Astrocyte (in vitro differentiated cells and primary cell): Measurements from ENCODE around the gene AKAP13.

Experiments used
- EZH2 ChIP-seq: IDR thresholded peaks from 2 replicates; pipeline ENCODE4 v1.6.1; 2012; ENCODE audit warnings: mild to moderate bottlenecking, low read length, inconsistent platforms; ENCODE audit not compliant: insufficient read depth
- TF ChIP-seq, protein P1 (sequence below): IDR thresholded peaks from 2 replicates; pipeline ENCODE4 v1.5.1; 2011; ENCODE audit warnings: low read depth, mild to moderate bottlenecking, inconsistent platforms, low read length, moderate library complexity; ENCODE audit not compliant: insufficient read depth

DNA sequence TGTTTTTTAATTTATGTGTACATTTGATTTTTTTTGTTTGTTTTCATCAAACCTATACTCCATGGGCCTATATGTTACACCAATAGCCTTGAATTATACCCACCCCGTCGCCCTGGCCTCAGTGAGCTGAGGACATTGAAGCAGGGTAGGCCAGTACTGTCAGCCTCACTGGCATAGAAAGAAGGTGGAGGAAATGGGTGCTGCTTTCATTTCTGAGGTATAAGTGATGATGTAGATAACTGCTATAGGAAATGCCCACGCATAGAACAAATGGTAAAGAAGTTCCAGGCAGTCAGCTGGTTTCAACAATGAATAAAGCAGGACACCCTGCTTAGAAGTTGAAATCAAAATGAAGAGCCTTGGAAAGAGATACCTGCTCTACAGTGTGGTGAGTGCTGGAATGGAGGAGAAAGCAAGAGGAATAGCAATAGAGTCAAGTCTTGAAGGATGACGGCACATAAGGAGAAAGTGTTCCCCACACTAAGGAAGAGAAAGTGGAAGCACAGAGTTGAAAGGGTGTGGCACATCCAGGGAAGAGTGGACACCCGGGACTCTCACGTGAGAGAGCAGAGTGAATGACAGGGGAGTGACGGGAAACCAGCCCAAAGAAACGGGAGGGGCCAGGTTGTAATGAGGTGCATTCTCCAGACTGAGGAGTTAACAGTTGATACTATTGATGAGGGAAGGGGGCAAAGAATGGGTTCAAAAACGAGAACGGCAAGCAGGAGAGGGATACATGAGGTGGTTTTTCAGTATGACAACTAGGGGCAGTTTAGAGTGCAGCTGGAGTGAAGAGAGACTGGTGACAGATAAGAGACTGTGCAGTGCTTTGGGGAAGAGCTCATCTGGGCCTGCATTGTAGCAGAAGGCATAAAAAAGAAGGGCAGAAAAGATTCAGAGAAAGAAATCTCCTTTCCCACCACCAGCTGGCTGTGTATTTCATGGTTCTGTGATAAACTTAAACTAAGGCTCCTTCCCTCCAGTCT is 343.9 kb downstream of the AKAP13 start:
- TF ChIP-seq, protein P1, sequence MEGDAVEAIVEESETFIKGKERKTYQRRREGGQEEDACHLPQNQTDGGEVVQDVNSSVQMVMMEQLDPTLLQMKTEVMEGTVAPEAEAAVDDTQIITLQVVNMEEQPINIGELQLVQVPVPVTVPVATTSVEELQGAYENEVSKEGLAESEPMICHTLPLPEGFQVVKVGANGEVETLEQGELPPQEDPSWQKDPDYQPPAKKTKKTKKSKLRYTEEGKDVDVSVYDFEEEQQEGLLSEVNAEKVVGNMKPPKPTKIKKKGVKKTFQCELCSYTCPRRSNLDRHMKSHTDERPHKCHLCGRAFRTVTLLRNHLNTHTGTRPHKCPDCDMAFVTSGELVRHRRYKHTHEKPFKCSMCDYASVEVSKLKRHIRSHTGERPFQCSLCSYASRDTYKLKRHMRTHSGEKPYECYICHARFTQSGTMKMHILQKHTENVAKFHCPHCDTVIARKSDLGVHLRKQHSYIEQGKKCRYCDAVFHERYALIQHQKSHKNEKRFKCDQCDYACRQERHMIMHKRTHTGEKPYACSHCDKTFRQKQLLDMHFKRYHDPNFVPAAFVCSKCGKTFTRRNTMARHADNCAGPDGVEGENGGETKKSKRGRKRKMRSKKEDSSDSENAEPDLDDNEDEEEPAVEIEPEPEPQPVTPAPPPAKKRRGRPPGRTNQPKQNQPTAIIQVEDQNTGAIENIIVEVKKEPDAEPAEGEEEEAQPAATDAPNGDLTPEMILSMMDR: no peak
- no peak for TF ChIP-seq EZH2
